Measurements from ENCODE around the gene GIMAP7. TPM values are rescaled to one million over a fixed set of nuclear protein-coding genes. Genes with fewer than 3 reads are reported as not detected.

The GIMAP7 gene
- total RNA-seq = 0.31 and 0.49 TPM in 2 replicates

DNA sequence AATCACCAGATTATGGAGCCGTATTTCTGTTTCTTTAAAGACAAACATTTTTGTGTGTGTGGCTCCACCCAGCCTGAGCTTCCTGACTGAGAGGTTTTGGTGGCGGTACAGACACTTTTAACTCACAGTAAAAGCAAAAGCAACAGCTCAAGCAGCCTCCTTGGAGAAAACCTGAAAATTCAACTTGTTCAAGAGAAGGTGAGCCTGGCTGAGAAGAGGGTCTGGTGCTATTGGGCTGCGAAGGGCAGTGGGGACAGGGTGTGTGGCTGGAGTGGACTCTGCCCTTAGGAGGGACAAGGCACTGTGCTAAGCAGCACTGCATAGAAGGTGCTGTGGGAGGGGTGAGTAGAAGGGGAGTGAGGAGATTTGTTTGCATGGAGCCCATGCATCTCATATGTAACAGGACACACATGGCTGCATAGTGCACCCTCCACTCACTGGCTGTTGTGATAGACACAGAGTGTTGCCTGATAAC, at the start of gene GIMAP7:
TSS of gene GIMAP7 (plus strand) at position 125 of the 475 bp plus-strand sequence. CDS start 5,103 bp downstream, outside the sequence.

DNA sequence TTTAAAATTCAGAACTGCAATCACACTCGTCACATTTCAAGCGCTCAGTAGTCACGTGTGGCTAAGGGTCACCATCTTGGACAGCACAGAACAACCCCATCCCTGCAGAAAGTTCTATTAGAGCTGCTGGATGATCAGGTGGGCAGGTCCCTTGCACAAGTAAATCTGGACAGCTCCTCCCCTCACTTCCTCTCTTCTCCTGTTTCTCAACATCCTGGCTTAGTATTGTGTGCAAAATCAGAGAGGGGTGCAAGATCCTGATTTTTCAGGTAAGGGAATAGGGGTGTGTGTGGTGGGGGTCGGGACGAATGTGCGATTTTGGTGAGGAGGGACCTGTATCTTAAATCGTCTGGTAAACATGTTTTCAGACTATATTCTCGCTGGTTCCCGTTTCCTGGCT, 52.5 kb downstream of the GIMAP7 start, which contains the start of gene GIMAP4:
TSS of gene GIMAP4 (plus strand) at position 222 of the 400 bp plus-strand sequence. CDS start 2,512 bp downstream, outside the sequence.

Other genes with a start within 250 kb of the GIMAP7 start
- 0.49 and 1.6 TPM in 2 replicates for gene LRRC61, start 191.5 kb upstream of the GIMAP7 start, total RNA-seq
- gene ACTR3C, start 191.3 kb upstream of the GIMAP7 start, total RNA-seq = under 0.01 TPM in 1 of 2 replicates, not detected in the other
- 24.6 and 30.5 TPM in 2 replicates for gene RARRES2, start 173.2 kb upstream of the GIMAP7 start, total RNA-seq
- 25.9 and 41.2 TPM in 2 replicates for gene REPIN1, start 146.1 kb upstream of the GIMAP7 start, total RNA-seq
- 3.2 and 6.6 TPM in 2 replicates for gene ZNF775, start 135.5 kb upstream of the GIMAP7 start, total RNA-seq
- gene GIMAP8, start 64.2 kb upstream of the GIMAP7 start, total RNA-seq = 0.62 and 0.64 TPM in 2 replicates
- 0.54 and 0.56 TPM in 2 replicates for gene GIMAP4, start 52.5 kb downstream of the GIMAP7 start, total RNA-seq
- 1.9 and 2.6 TPM in 2 replicates for gene GIMAP6, start 117.5 kb downstream of the GIMAP7 start, total RNA-seq
- gene GIMAP2, start 170.8 kb downstream of the GIMAP7 start, total RNA-seq = 1.9 and 2.9 TPM in 2 replicates
- 0.12 and 0.20 TPM in 2 replicates for gene GIMAP1, start 201.7 kb downstream of the GIMAP7 start, total RNA-seq
- 0.15 and 1.4 TPM in 2 replicates for gene GIMAP5, start 222.5 kb downstream of the GIMAP7 start, total RNA-seq

Measured in cardiac ventricle fibroblast (primary cell).